ENCODE data around the gene VWA3B. TPM values are rescaled to one million over a fixed set of nuclear protein-coding genes. Genes with fewer than 3 reads are reported as not detected.
"Not testable (repeated sequence)": the region's sequence is repeated elsewhere in the genome, so short reads cannot be mapped to it uniquely, and the experiment has no call there.

The VWA3B gene
- total and polyA plus RNA-seq, 12 donors, result 0.06 to 1.4 (median 0.62) TPM; not detected in 1

GRCh38 chr2:98091738-98092137 is 4.8 kb downstream of the VWA3B start:
- 74 to 83% methylated on average over 1 of the region's 1 CpG for WGBS, 2 donors
- no peaks in the 10 kb centered on the region for H3K36me3 ChIP-seq
- H3K27ac ChIP-seq, result no peak overlapping the region
- intact Hi-C loops (cut with DNase I), result no loop called here
- DNase-seq, result no peak
- H3K27me3 ChIP-seq, result peaks cover 0 to 9% (median 4%) of the 10 kb centered on the region in 7 donors
- H3K4me1 ChIP-seq, result peaks cover 0 to 54% (median 7%) of the 10 kb centered on the region in 9 donors
- H3K4me3 ChIP-seq, result no peak overlapping the region
- no peak for TF ChIP-seq CTCF (IDR thresholded peaks at IDR 0.05)
- H3K9me3 ChIP-seq, result peaks cover 0 to 24% (median 15%) of the 10 kb centered on the region in 11 donors
- no peak for ATAC-seq

GRCh38 chr2:98093146-98093545 is 6.2 kb downstream of the VWA3B start:
- peaks cover 0 to 37% (median 15%) of the 10 kb centered on the region in 11 donors for H3K9me3 ChIP-seq
- H3K27ac ChIP-seq, result no peak overlapping the region
- no peak for TF ChIP-seq CTCF (IDR thresholded peaks at IDR 0.05)
- peaks cover 0 to 40% (median 0%) of the 10 kb centered on the region in 9 donors for H3K4me1 ChIP-seq
- ATAC-seq (no peak), DNase-seq (no peak)
- intact Hi-C loops (cut with DNase I), result no loop called here
- 86% methylated on average over 3 of the region's 3 CpGs for WGBS, 2 donors
- no peaks in the 10 kb centered on the region for H3K36me3 ChIP-seq
- no peak overlapping the region for H3K4me3 ChIP-seq
- H3K27me3 ChIP-seq, result peaks cover 0 to 2% (median 0%) of the 10 kb centered on the region in 7 donors

DNA sequence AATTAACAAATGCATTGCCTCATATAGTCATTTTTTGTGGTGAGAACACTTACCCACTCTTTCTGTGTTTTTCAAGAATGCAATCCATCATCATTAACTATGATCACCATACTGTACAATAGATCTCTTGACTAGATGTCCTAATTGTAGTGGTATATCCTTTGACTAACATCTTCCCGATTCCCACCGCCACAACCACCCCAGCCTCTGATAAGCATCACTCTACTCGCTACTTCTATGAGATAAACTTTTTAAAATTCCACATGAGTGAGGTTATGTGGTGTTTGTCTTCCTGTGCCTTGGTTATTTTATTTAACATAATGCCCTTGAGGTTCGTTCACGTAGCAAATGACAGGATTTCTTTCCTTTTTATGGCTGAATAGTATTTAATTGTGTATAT is 6.6 kb downstream of the VWA3B start:
- no peak for TF ChIP-seq CTCF (IDR thresholded peaks at IDR 0.05)
- H3K36me3 ChIP-seq, result no peaks in the 10 kb centered on the region
- no peak overlapping the region for H3K27ac ChIP-seq
- H3K4me1 ChIP-seq, result peaks cover 0 to 35% (median 0%) of the 10 kb centered on the region in 9 donors
- WGBS, 2 donors, result 76 to 83% methylated on average over 5 of the region's 5 CpGs
- DNase-seq (no peak), ATAC-seq (no peak)
- H3K4me3 ChIP-seq, result no peak overlapping the region
- H3K27me3 ChIP-seq, result no peaks in the 10 kb centered on the region
- intact Hi-C loops (cut with DNase I), result no loop called here
- H3K9me3 ChIP-seq, result peaks cover 0 to 41% (median 15%) of the 10 kb centered on the region in 11 donors

DNA sequence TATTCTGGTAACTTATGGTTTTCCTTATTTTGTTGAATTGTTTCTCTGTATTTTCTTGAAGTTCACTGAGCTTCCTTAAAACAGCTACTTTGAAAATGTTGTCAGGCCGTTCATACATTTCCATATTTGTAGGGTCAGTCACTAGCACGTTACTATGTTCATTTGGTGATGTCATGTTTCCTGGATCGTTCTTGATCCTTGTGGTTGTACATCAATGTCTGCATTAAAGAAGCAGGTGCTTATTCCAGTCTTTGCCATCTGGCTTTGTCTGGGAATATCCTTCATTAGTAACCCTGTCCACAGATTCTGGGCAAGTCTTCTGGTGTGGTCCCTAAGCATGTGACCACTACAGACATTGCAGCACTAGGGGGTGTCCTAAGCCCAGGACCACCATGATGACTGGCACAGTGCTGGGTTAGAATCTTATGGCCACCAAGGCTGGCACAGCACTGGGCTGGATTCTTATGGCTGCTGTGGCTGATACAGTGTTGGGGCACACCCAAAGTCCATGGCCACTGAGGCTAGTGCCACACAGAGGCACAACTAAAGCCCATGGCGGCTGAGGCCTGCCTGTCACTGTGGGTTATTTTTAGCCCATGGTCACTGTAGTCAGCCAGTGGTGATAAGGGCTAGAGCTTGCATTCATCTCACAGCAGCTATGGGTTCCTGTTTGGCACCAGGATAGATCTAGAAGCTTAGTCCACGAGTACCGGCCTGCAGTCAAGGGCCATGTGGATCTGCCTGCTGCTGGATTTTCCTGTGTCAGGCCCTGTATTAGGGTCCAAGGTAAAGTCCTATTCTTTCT is 13.2 kb downstream of the VWA3B start:
- DNase-seq (no peak), ATAC-seq (peak in 6 of 8 donors; percentile 38 to 87 (median 80))
- Histone ChIP-seq H3K27ac (no peak overlapping the region), H3K9me3 (peaks cover 0 to 71% (median 28%) of the 10 kb centered on the region in 11 donors), H3K4me3 (no peak overlapping the region), H3K27me3 (no peaks in the 10 kb centered on the region), H3K4me1 (peaks cover 0 to 8% (median 0%) of the 10 kb centered on the region in 9 donors), H3K36me3 (no peaks in the 10 kb centered on the region)
- intact Hi-C loops (cut with DNase I), result loop anchor here in 1 of 10 donors (10.0 kb wide), 1 partner anchor 65 kb away; no protein-coding TSS in a partner anchor
- TF ChIP-seq CTCF (IDR thresholded peaks at IDR 0.05), result no peak
- WGBS, 2 donors, result 43 to 48% methylated on average over 6 of the region's 6 CpGs

- intact Hi-C loops (cut with DNase I), result loop anchor here in 1 of 10 donors (10.0 kb wide), 1 partner anchor 62 kb away; no protein-coding TSS in a partner anchor
- not testable (repeated sequence) for ATAC-seq, H3K27me3 ChIP-seq, H3K4me3 ChIP-seq, DNase-seq, H3K4me1 ChIP-seq, H3K36me3 ChIP-seq, H3K27ac ChIP-seq
- WGBS, 2 donors, result 97 to 98% methylated on average over 17 of the region's 17 CpGs
- H3K9me3 ChIP-seq, result peaks cover 0 to 56% (median 17%) of the 10 kb centered on the region in 11 donors
Observed at GRCh38 chr2:98102315-98102714, 15.3 kb downstream of the VWA3B start.

All from heart right ventricle (tissue), 16 donors.